HepG2 (cell line): ENCODE results near the gene ENTPD2. TPM values are rescaled to one million over a fixed set of nuclear protein-coding genes. Genes with fewer than 3 reads are reported as not detected.

ENCODE experiments used
- ATAC-seq: fragments of 200-7000 bp; cut with Tn5 transposase; 3 replicates; pipeline ENCODE4 v1.9.1; 2020; ENCODE audit warnings: mild to moderate bottlenecking, moderate library complexity
- BruUV-seq: library from RNA; stranded (reverse); fragments of 400-500 nt; replicated peaks from 2 replicates; lab custom pipeline; 2021; lab: Mats Ljungman, UMichigan
- CTCF ChIA-PET: fragments of 300-600 bp; formaldehyde crosslinking; extraction: SDS; loops from one replicate; lab custom pipeline; 2021; ENCODE audit warnings: low total read pairs, inconsistent platforms, low intra/inter-chr PET ratio; lab: Yijun Ruan, JAX
- POLR2A ChIA-PET: fragments of 350-600 bp; sonication (Branson Sonifier 250); formaldehyde crosslinking; loops from one replicate; lab custom pipeline; 2020; ENCODE audit warnings: antibody characterized with exemption, inconsistent platforms; lab: Yijun Ruan, JAX
- DNase-seq: peaks from one replicate; pipeline ENCODE4 v3.0.0-alpha.2; 2015; ENCODE audit warnings: low spot score
- FAIRE-seq: peaks from 3 replicates; lab custom pipeline; 2011; peaks lifted over from hg19 to GRCh38; lab: Jason Lieb, UNC
- H2AFZ ChIP-seq: one replicate; pipeline ENCODE4 v1.6.1; 2011; ENCODE audit warnings: low read length, inconsistent platforms
- H3K27ac ChIP-seq: fragments of 300-600 bp; 3 replicates; pipeline ENCODE4 v1.8.0; 2011; ENCODE audit warnings: mixed run types, mild to moderate bottlenecking, mixed read lengths, low read length, inconsistent platforms; ENCODE audit not compliant: insufficient read depth; ENCODE audit errors: extremely low read length
- H3K27me3 ChIP-seq, 2 experiments: fragments of 200-600 bp in 1 of 2; 2 replicates in 1 of 2; 3 replicates in 1 of 2; pipeline versions ENCODE4 v1.6.0 to v1.8.0; 2011; ENCODE audit warnings: low read length in 2 of 2, mild to moderate bottlenecking in 2 of 2, moderate library complexity in 2 of 2, inconsistent platforms in 1 of 2; ENCODE audit not compliant: insufficient read depth in 2 of 2, control insufficient read depth in 1 of 2
- H3K36me3 ChIP-seq, 2 experiments: fragments of 200-600 bp in 1 of 2; replicated peaks in 1 of 2; 2 replicates in 1 of 2; 3 replicates in 1 of 2; pipeline versions ENCODE4 v1.5.1 to v1.8.0; 2011; ENCODE audit warnings: low read length in 2 of 2, inconsistent platforms in 1 of 2; ENCODE audit not compliant: insufficient read depth in 2 of 2, control insufficient read depth in 1 of 2
- H3K4me1 ChIP-seq: 2 replicates; pipeline ENCODE4 v1.5.1; 2012; ENCODE audit warnings: low read length, inconsistent platforms; ENCODE audit not compliant: insufficient read depth
- H3K4me2 ChIP-seq: 2 replicates; pipeline ENCODE4 v1.6.0; 2011; ENCODE audit warnings: low read depth, low read length, inconsistent platforms
- H3K4me3 ChIP-seq, 3 experiments: fragments of 200-600 bp in 1 of 3; sonication (generic), shearing (Covaris generic) in 1 of 3; replicated peaks in 1 of 3; 2 replicates each; pipeline ENCODE4 v1.5.1; 2011 to 2016; ENCODE audit warnings: low read length in 3 of 3, inconsistent platforms in 2 of 3, low read depth in 2 of 3, mild to moderate bottlenecking in 2 of 3, control low read depth in 1 of 3, mixed read lengths in 1 of 3; ENCODE audit not compliant: insufficient read depth in 1 of 3
- H3K79me2 ChIP-seq: one replicate; pipeline ENCODE4 v1.6.1; 2011; ENCODE audit warnings: low read length, inconsistent platforms; ENCODE audit not compliant: insufficient read depth
- H3K9ac ChIP-seq: 2 replicates; pipeline ENCODE4 v1.6.0; 2011; ENCODE audit warnings: mild to moderate bottlenecking, low read depth, low read length, inconsistent platforms; ENCODE audit not compliant: insufficient read depth
- H3K9me3 ChIP-seq: 2 replicates; pipeline ENCODE4 v1.5.1; 2012; ENCODE audit warnings: mild to moderate bottlenecking, low read length
- H4K20me1 ChIP-seq: 2 replicates; pipeline ENCODE4 v1.6.0; 2011; ENCODE audit warnings: inconsistent platforms, mild to moderate bottlenecking, low read length, moderate library complexity; ENCODE audit not compliant: insufficient read depth
- AGO2 ChIP-seq: fragments of 200-400 bp; formaldehyde crosslinking; optimal IDR thresholded peaks from 2 replicates; pipeline ENCODE3; 2017; ENCODE audit warnings: mild to moderate bottlenecking, low read depth, low read length, moderate library complexity
- CSRNP1 ChIP-seq: sonication (generic); formaldehyde crosslinking; IDR thresholded peaks from 2 replicates; pipeline ENCODE4 v1.8.1; 2023; ENCODE audit warnings: mild to moderate bottlenecking, missing genetic modification reagents
- FOXP1 ChIP-seq, 2 experiments: fragments of 450-650 bp in 1 of 2; IDR thresholded peaks; 2 replicates each; pipeline ENCODE4 v1.6.1; 2017 to 2018; ENCODE audit warnings: antibody characterized with exemption in 1 of 2
- GABPA ChIP-seq, 2 experiments: IDR thresholded peaks; 2 replicates each; pipeline ENCODE4 v1.6.1; 2011 to 2016; ENCODE audit warnings: low read depth in 2 of 2, low read length in 1 of 2, missing biosample characterization in 1 of 2, missing genetic modification characterization in 1 of 2
- KDM3A ChIP-seq: IDR thresholded peaks from 2 replicates; pipeline ENCODE4 v1.6.1; 2018; ENCODE audit warnings: low read depth, missing compliant biosample characterization
- NFE2L2 ChIP-seq: fragments of 150-350 bp; IDR thresholded peaks from 2 replicates; pipeline ENCODE4 v1.6.1; 2014; ENCODE audit warnings: low read length
- TARDBP ChIP-seq: sonication (generic); formaldehyde crosslinking; IDR thresholded peaks from 2 replicates; pipeline ENCODE4 v1.8.0; 2022; ENCODE audit warnings: mild to moderate bottlenecking, missing genetic modification reagents
- TBX2 ChIP-seq: sonication (generic); formaldehyde crosslinking; IDR thresholded peaks from 2 replicates; pipeline ENCODE4 v1.5.0; 2020; ENCODE audit warnings: missing genetic modification reagents, mild to moderate bottlenecking, borderline replicate concordance
- WGBS: methylation state at CpG from one replicate; pipeline ENCODE4 v1.1.6; 2017; ENCODE audit warnings: low lambda C conversion rate; 5-methylcytosine and 5-hydroxymethylcytosine counted together
- in situ Hi-C: cut with HindIII; loops from 2 replicates; pipeline ENCODE4 v1.10.0; 2017; ENCODE audit warnings: low pct_unique_long_range_greater_than_20kb; ENCODE audit not compliant: extremely low pct_ligation_motif_present
- intact Hi-C: fragments of 100-400 bp; cut with micrococcal nuclease; formaldehyde crosslinking; loops from one replicate; pipeline ENCODE4 v1.10.0; 2022; ENCODE audit not compliant: unreplicated experiment
- polyA plus RNA-seq, 8 experiments: library from polyadenylated mRNA; depleted of rRNA in 3 of 8; stranded (reverse) in 7 of 8; unstranded in 1 of 8; fragments of >200 nt; fragmentation: Illumina TruSeq in 4 of 8; extraction: Trizol in 4 of 8; gene quantifications; 2 replicates each; pipeline versions ENCODE4 v1.2.1 to v1.2.3, GENCODE V29; 2011 to 2016; ENCODE audit warnings: low read depth in 4 of 8, missing spikeins in 1 of 8, mixed read lengths in 1 of 8; ENCODE audit not compliant: insufficient read depth in 1 of 8
- total RNA-seq, 5 experiments: library from RNA; depleted of rRNA; stranded (reverse); fragments of >200 nt; fragmentation: Illumina TruSeq; extraction: Trizol; gene quantifications; 2 replicates each; pipeline ENCODE4 v1.2.3, GENCODE V29; 2016; ENCODE audit warnings: low read depth in 1 of 5

Gene ENTPD2
- total and polyA plus RNA-seq, 2 of the 13 experiments (the other 11 are each of a cell fraction or from before 2014, with no cell fraction given): 0.95 to 3.2 TPM

GRCh38 chr9:137037035-137037434, 16.8 kb downstream of the ENTPD2 start:
- no peak for ATAC-seq
- no peak overlapping the region for H3K4me2 ChIP-seq
- ChIA-PET POLR2A (no interaction called here), CTCF (no interaction called here)
- intact Hi-C loops: no loop called here
- in situ Hi-C loops: loop anchor here (10.0 kb wide), 1 partner anchor 192 kb away; the partner anchor contains the start of genes AJM1 and PHPT1
- no peak overlapping the region for H3K27ac ChIP-seq
- BruUV-seq: no TSS peak
- no peaks in the 10 kb centered on the region for H3K9me3 ChIP-seq
- TF ChIP-seq AGO2 (peak; percentile 25), NFE2L2 (no peak)
- no peak for FAIRE-seq
- peaks cover 31% of the 10 kb centered on the region for H3K4me1 ChIP-seq
- no peaks in the 10 kb centered on the region for H4K20me1 ChIP-seq
- no peak for DNase-seq
- no peak overlapping the region for H3K4me3 ChIP-seq
- WGBS: no CpG with 5 or more reads among the region's 13 CpGs
- no peaks in the 10 kb centered on the region for H3K36me3 ChIP-seq
- no peak overlapping the region for H3K9ac ChIP-seq
- H3K79me2 ChIP-seq: no peaks in the 10 kb centered on the region
- no peaks in the 10 kb centered on the region for H3K27me3 ChIP-seq
- H2AFZ ChIP-seq: no peak overlapping the region

- ChIA-PET POLR2A (interaction anchor here (1.0 to 1.8 kb wide), 2 partner anchors 51 to 248 kb away, joined by 4 to 6 read pairs; partner anchors contain the start of gene MAN1B1), CTCF (interaction anchor here (1.5 to 2.3 kb wide), 3 partner anchors 14 to 248 kb away, joined by 5 to 15 read pairs (median 10); no protein-coding TSS in a partner anchor)
- 0 out of 5 replicates have a peak, but pooled peaks cover 0 to 3% of the 10 kb centered on the region in 2 experiments for H3K27me3 ChIP-seq
- H3K27ac ChIP-seq: no peak overlapping the region
- no peak overlapping the region for H3K4me3 ChIP-seq
- no peaks in the 10 kb centered on the region for H3K36me3 ChIP-seq
- H3K4me2 ChIP-seq: no peak overlapping the region
- peaks cover 40% of the 10 kb centered on the region for H3K4me1 ChIP-seq
- H2AFZ ChIP-seq: no peak overlapping the region
- no peak overlapping the region for H3K9ac ChIP-seq
- WGBS: 0% methylated on average over 2 of the region's 8 CpGs
- BruUV-seq: no TSS peak
- no peaks in the 10 kb centered on the region for H3K79me2 ChIP-seq
- in situ Hi-C loops (loop anchor here (10.0 kb wide), 1 partner anchor 191 kb away; the partner anchor contains the start of genes AJM1 and PHPT1), intact Hi-C loops (loop anchor here (1.0 to 2.0 kb wide), 2 partner anchors 87 to 249 kb away; no protein-coding TSS in a partner anchor)
- DNase-seq (no peak), ATAC-seq (no peak), FAIRE-seq (no peak)
- no peaks in the 10 kb centered on the region for H4K20me1 ChIP-seq
- no peaks in the 10 kb centered on the region for H3K9me3 ChIP-seq
- TF ChIP-seq FOXP1 (IDR thresholded peaks at IDR 0.05) (no peak), FOXP1 (CRISPR knock-in tag; IDR thresholded peaks at IDR 0.05) (no peak), TBX2 (CRISPR knock-in tag) (0 out of 2 replicates have a peak, but pooled peaks have one; percentile 5), CSRNP1 (no peak), GABPA (IDR thresholded peaks at IDR 0.05; ENCODE audit: low read depth, low read length) (no peak), GABPA (CRISPR knock-in tag; IDR thresholded peaks at IDR 0.05; ENCODE audit: low read depth) (no peak), TARDBP (CRISPR knock-in tag) (no peak), KDM3A (CRISPR knock-in tag) (no peak)
Measured at GRCh38 chr9:137035937-137036336, 17.9 kb downstream of the ENTPD2 start.
